ENCODE measurements around the gene ARHGAP25.

ARHGAP25 gene

GRCh38 chr2:68741805-68742306 lies 7.2 kb downstream of the ARHGAP25 start:
- DNase-seq (ENCODE audit: insufficient read length, low spot score) (no peak), FAIRE-seq (no peak)

GRCh38 chr2:68742626-68743415 lies 8.2 kb downstream of the ARHGAP25 start:
- DNase-seq (ENCODE audit: insufficient read length, low spot score) (no peak), FAIRE-seq (peak; percentile 64)

- FAIRE-seq, result no peak
- DNase-seq (ENCODE audit: insufficient read length, low spot score), result no peak
Observed at GRCh38 chr2:68743531-68743930, 8.9 kb downstream of the ARHGAP25 start.

- no peak for FAIRE-seq
- no peak for DNase-seq (ENCODE audit: insufficient read length, low spot score)
Observed at GRCh38 chr2:68744366-68744912, 9.8 kb downstream of the ARHGAP25 start.

GRCh38 chr2:68745006-68745405 lies 10.4 kb downstream of the ARHGAP25 start:
- FAIRE-seq, result no peak
- DNase-seq (ENCODE audit: insufficient read length, low spot score), result no peak

GRCh38 chr2:68746408-68746807 lies 11.8 kb downstream of the ARHGAP25 start:
- FAIRE-seq (no peak), DNase-seq (ENCODE audit: insufficient read length, low spot score) (no peak)

- FAIRE-seq (no peak), DNase-seq (ENCODE audit: insufficient read length, low spot score) (no peak)
Observed at GRCh38 chr2:68747413-68747812, 12.8 kb downstream of the ARHGAP25 start.

- no peak for DNase-seq (ENCODE audit: insufficient read length, low spot score)
- no peak for FAIRE-seq
Observed at GRCh38 chr2:68747900-68748299, 13.3 kb downstream of the ARHGAP25 start.

- no peak for DNase-seq (ENCODE audit: insufficient read length, low spot score)
- FAIRE-seq, result no peak
Observed at GRCh38 chr2:68748568-68748967, 14.0 kb downstream of the ARHGAP25 start.

GRCh38 chr2:68749345-68749744 lies 14.7 kb downstream of the ARHGAP25 start:
- no peak for FAIRE-seq

GRCh38 chr2:68750592-68751396 lies 16.2 kb downstream of the ARHGAP25 start:
- DNase-seq (ENCODE audit: insufficient read length, low spot score) (no peak), FAIRE-seq (no peak)

More at GRCh38 chr2:68749345-68749744, 14.7 kb downstream of the ARHGAP25 start:
- DNase-seq (ENCODE audit: insufficient read length, low spot score), result no peak

GRCh38 chr2:68751397-68752339 lies 17.1 kb downstream of the ARHGAP25 start:
- DNase-seq (ENCODE audit: insufficient read length, low spot score), result peak; percentile 52
- FAIRE-seq, result peak; percentile 98

GRCh38 chr2:68753318-68753717 lies 18.7 kb downstream of the ARHGAP25 start:
- FAIRE-seq (no peak), DNase-seq (ENCODE audit: insufficient read length, low spot score) (no peak)

GRCh38 chr2:68755071-68755470 lies 20.5 kb downstream of the ARHGAP25 start:
- no peak for FAIRE-seq
- DNase-seq (ENCODE audit: insufficient read length, low spot score), result no peak

- FAIRE-seq (no peak), DNase-seq (ENCODE audit: insufficient read length, low spot score) (no peak)
Observed at GRCh38 chr2:68756178-68756577, 21.6 kb downstream of the ARHGAP25 start.

GRCh38 chr2:68757081-68757480 lies 22.5 kb downstream of the ARHGAP25 start:
- DNase-seq (ENCODE audit: insufficient read length, low spot score) (no peak), FAIRE-seq (peak; percentile 11)

GRCh38 chr2:68762100-68762499 lies 27.5 kb downstream of the ARHGAP25 start:
- FAIRE-seq (no peak), DNase-seq (ENCODE audit: insufficient read length, low spot score) (no peak)

- no peak for DNase-seq (ENCODE audit: insufficient read length, low spot score)
- FAIRE-seq, result no peak
Observed at GRCh38 chr2:68762665-68763064, 28.1 kb downstream of the ARHGAP25 start.

GRCh38 chr2:68764041-68764805 lies 29.6 kb downstream of the ARHGAP25 start:
- no peak for DNase-seq (ENCODE audit: insufficient read length, low spot score)
- no peak for FAIRE-seq
